ENCODE data around the gene EFL1.

EFL1 gene

GRCh38 chr15:82146576-82146975 lies 116.0 kb downstream of the EFL1 start:
- DNase-seq, result no peak

GRCh38 chr15:82143390-82144385 lies 118.8 kb downstream of the EFL1 start:
- no peak for DNase-seq

GRCh38 chr15:82140886-82141285 lies 121.6 kb downstream of the EFL1 start:
- DNase-seq, result no peak

GRCh38 chr15:82139823-82140268 lies 122.7 kb downstream of the EFL1 start:
- no peak for DNase-seq

- no peak for DNase-seq
Observed at GRCh38 chr15:82138306-82138705, 124.2 kb downstream of the EFL1 start.

- DNase-seq, result no peak
Observed at GRCh38 chr15:82137261-82137660, 125.3 kb downstream of the EFL1 start.

GRCh38 chr15:82136120-82136519 lies 126.4 kb downstream of the EFL1 start:
- no peak for DNase-seq

GRCh38 chr15:82135638-82136037 lies 126.9 kb downstream of the EFL1 start:
- DNase-seq, result no peak

- DNase-seq, result no peak
Observed at GRCh38 chr15:82134461-82134860, 128.1 kb downstream of the EFL1 start.

- no peak for DNase-seq
Observed at GRCh38 chr15:82133251-82133650, 129.3 kb downstream of the EFL1 start.

GRCh38 chr15:82132742-82133141 lies 129.8 kb downstream of the EFL1 start:
- no peak for DNase-seq

- no peak for DNase-seq
Observed at GRCh38 chr15:82132096-82132495, 130.4 kb downstream of the EFL1 start.

GRCh38 chr15:82130248-82130647 lies 132.3 kb downstream of the EFL1 start:
- no peak for DNase-seq

- no peak for DNase-seq
Observed at GRCh38 chr15:82129761-82130160, 132.8 kb downstream of the EFL1 start.

- DNase-seq, result no peak
Observed at GRCh38 chr15:82129149-82129692, 133.3 kb downstream of the EFL1 start.

- DNase-seq, result no peak
Observed at GRCh38 chr15:82128401-82129148, 134.0 kb downstream of the EFL1 start.

- DNase-seq, result no peak
Observed at GRCh38 chr15:82127581-82127980, 135.0 kb downstream of the EFL1 start.

- DNase-seq, result no peak
Observed at GRCh38 chr15:82126346-82126745, 136.2 kb downstream of the EFL1 start.

GRCh38 chr15:82124331-82125263 lies 137.9 kb downstream of the EFL1 start:
- no peak for DNase-seq

- no peak for DNase-seq
Observed at GRCh38 chr15:82122746-82123400, 139.7 kb downstream of the EFL1 start.

GRCh38 chr15:82118040-82118439 lies 144.5 kb downstream of the EFL1 start:
- no peak for DNase-seq

- no peak for DNase-seq
Observed at GRCh38 chr15:82117296-82117695, 145.2 kb downstream of the EFL1 start.

Data from stimulated activated CD4-positive, alpha-beta T cell treated with anti-CD3 and anti-CD28 coated beads, Interleukin-2, amount 100 ng/mL, for 48 hours (primary cell).